ENCODE data around the gene ALG1.
"Not testable (repeated sequence)": the region's sequence is repeated elsewhere in the genome, so short reads cannot be mapped to it uniquely, and the experiment has no call there.

ALG1 gene

GRCh38 chr16:5071681-5072333, at the start of gene ALG1:
ALG1 (plus strand) TSS chr16:5071843; CDS start chr16:5071850, 7 bp downstream.
- DNase-seq = peak; percentile 21 to 66

GRCh38 chr16:5022521-5022920, 49.1 kb upstream of the ALG1 start:
- no peak for DNase-seq

GRCh38 chr16:5024632-5025031, 47.0 kb upstream of the ALG1 start:
- DNase-seq = peak in 1 of 2 experiments; percentile 50

- DNase-seq = no peak
Observed at GRCh38 chr16:5025171-5025632, 46.4 kb upstream of the ALG1 start.

- no peak for DNase-seq
Observed at GRCh38 chr16:5026664-5027063, 45.0 kb upstream of the ALG1 start.

- DNase-seq = no peak
Observed at GRCh38 chr16:5027086-5027485, 44.6 kb upstream of the ALG1 start.

- no peak for DNase-seq
Observed at GRCh38 chr16:5027575-5028235, 43.9 kb upstream of the ALG1 start.

- no peak for DNase-seq
Observed at GRCh38 chr16:5028950-5029475, 42.6 kb upstream of the ALG1 start.

- no peak for DNase-seq
Observed at GRCh38 chr16:5030251-5030870, 41.3 kb upstream of the ALG1 start.

GRCh38 chr16:5031601-5032000, 40.0 kb upstream of the ALG1 start:
- DNase-seq = no peak

- no peak for DNase-seq
Observed at GRCh38 chr16:5032748-5033167, 38.9 kb upstream of the ALG1 start.

GRCh38 chr16:5033256-5034166, 38.1 kb upstream of the ALG1 start, which contains the start of gene NAGPA:
NAGPA (minus strand) TSS chr16:5033935; CDS start chr16:5033914, 21 bp downstream.
- DNase-seq = peak; percentile 52 to 63

GRCh38 chr16:5034167-5034523, 37.5 kb upstream of the ALG1 start:
- DNase-seq = no peak

- no peak for DNase-seq
Observed at GRCh38 chr16:5035909-5036227, 35.8 kb upstream of the ALG1 start.

- DNase-seq = no peak
Observed at GRCh38 chr16:5036228-5037156, 35.2 kb upstream of the ALG1 start.

GRCh38 chr16:5040451-5040850, 31.2 kb upstream of the ALG1 start:
- no peak for DNase-seq

- no peak for DNase-seq
Observed at GRCh38 chr16:5041600-5042133, 30.0 kb upstream of the ALG1 start.

GRCh38 chr16:5042574-5043171, 29.0 kb upstream of the ALG1 start:
- DNase-seq = no peak

- DNase-seq = no peak
Observed at GRCh38 chr16:5044011-5044540, 27.6 kb upstream of the ALG1 start.

- DNase-seq = not testable (repeated sequence)
Observed at GRCh38 chr16:5044581-5044980, 27.1 kb upstream of the ALG1 start.
